OCI-LY7 (cell line): ENCODE data around the gene E2F4. TPM values are rescaled to one million over a fixed set of nuclear protein-coding genes. Genes with fewer than 3 reads are reported as not detected.

Source experiments
- BruUV-seq: library from RNA; stranded (reverse); fragments of 400-500 nt; replicated peaks from 2 replicates; lab custom pipeline; 2021; lab: Mats Ljungman, UMichigan
- CTCF ChIA-PET: fragments of 300-600 bp; sonication (Branson Sonifier 250); formaldehyde crosslinking; loops from one replicate; lab custom pipeline; 2022; ENCODE audit warnings: antibody characterized with exemption; ENCODE audit not compliant: unreplicated experiment; lab: Charles Lee
- POLR2A ChIA-PET: fragments of 300-600 bp; sonication (Branson Sonifier 250); formaldehyde crosslinking; loops from one replicate; lab custom pipeline; 2022; ENCODE audit warnings: antibody characterized with exemption; lab: Charles Lee
- DNase-seq: peaks from one replicate; pipeline ENCODE4 v3.0.0-alpha.2; 2015; ENCODE audit warnings: low spot score
- H2AFZ ChIP-seq: fragments of 200-600 bp; sonication (generic), shearing (Covaris generic); 2 replicates; pipeline ENCODE4 v1.6.1; 2014; ENCODE audit warnings: mild to moderate bottlenecking, antibody characterized with exemption, low read length, moderate library complexity
- H3K27ac ChIP-seq: fragments of 200-600 bp; sonication (generic); 2 replicates; pipeline ENCODE4 v1.5.1; 2014; ENCODE audit warnings: mixed run types, low read depth, mild to moderate bottlenecking, moderate library complexity, low read length, inconsistent platforms; ENCODE audit not compliant: poor library complexity, severe bottlenecking
- H3K36me3 ChIP-seq: fragments of 200-600 bp; sonication (generic); 2 replicates; pipeline ENCODE4 v1.6.1; 2014; ENCODE audit warnings: mild to moderate bottlenecking, antibody characterized with exemption, low read length, moderate library complexity, mixed read lengths; ENCODE audit not compliant: insufficient read depth
- H3K4me1 ChIP-seq: fragments of 200-600 bp; sonication (generic); 2 replicates; pipeline ENCODE4 v1.5.1; 2014; ENCODE audit warnings: mild to moderate bottlenecking, low read length; ENCODE audit not compliant: insufficient read depth, poor library complexity, severe bottlenecking
- H3K4me2 ChIP-seq: fragments of 200-600 bp; sonication (generic); 2 replicates; pipeline ENCODE4 v1.6.1; 2014; ENCODE audit warnings: mild to moderate bottlenecking, low read length
- H3K4me3 ChIP-seq: fragments of 200-600 bp; sonication (generic); 2 replicates; pipeline ENCODE4 v1.5.1; 2014; ENCODE audit warnings: mild to moderate bottlenecking, low read depth, low read length; ENCODE audit not compliant: poor library complexity, severe bottlenecking
- H3K79me2 ChIP-seq: fragments of 200-600 bp; sonication (generic); 2 replicates; pipeline ENCODE4 v1.6.1; 2016; ENCODE audit warnings: low read depth, mild to moderate bottlenecking, low read length, moderate library complexity, mixed read lengths; ENCODE audit not compliant: insufficient read depth
- H3K9me2 ChIP-seq: fragments of 200-600 bp; sonication (generic); 2 replicates; pipeline ENCODE4 v1.6.1; 2016; ENCODE audit warnings: mild to moderate bottlenecking, low read length, mixed read lengths; ENCODE audit not compliant: insufficient read depth
- H3K9me3 ChIP-seq: fragments of 200-600 bp; sonication (generic); 2 replicates; pipeline ENCODE4 v1.6.1; 2014; ENCODE audit warnings: mild to moderate bottlenecking, mixed run types, low read length, mixed read lengths
- H4K20me1 ChIP-seq: fragments of 200-600 bp; sonication (generic); 2 replicates; pipeline ENCODE4 v1.6.1; 2014; ENCODE audit warnings: mild to moderate bottlenecking, antibody characterized with exemption, low read length, moderate library complexity, mixed read lengths; ENCODE audit not compliant: insufficient read depth
- CTCF ChIP-seq: fragments of 200-600 bp; sonication (generic); conservative IDR thresholded peaks from 2 replicates; pipeline ENCODE4 v1.5.1; 2014; ENCODE audit warnings: mild to moderate bottlenecking, antibody characterized with exemption, low read length, moderate library complexity, mixed read lengths
- EZH2phosphoT487 ChIP-seq: fragments of 200-600 bp; sonication (generic); IDR thresholded peaks from 2 replicates; pipeline ENCODE4 v1.6.1; 2018; ENCODE audit warnings: low read depth, borderline replicate concordance, mild to moderate bottlenecking, mixed run types, antibody characterized with exemption, low read length, moderate library complexity, mixed read lengths
- intact Hi-C: fragments of 100-400 bp; cut with micrococcal nuclease; formaldehyde crosslinking; loops from one replicate; pipeline ENCODE4 v1.10.0; 2022; ENCODE audit not compliant: unreplicated experiment
- total RNA-seq, 2 experiments: library from RNA; depleted of rRNA in 1 of 2; stranded (reverse); fragments of >200 nt in 1 of 2; shearing (Covaris generic) in 1 of 2; gene quantifications; 2 replicates each; pipeline ENCODE4 v1.2.3, GENCODE V29; 2014 to 2022

Gene E2F4
- total RNA-seq, 2 experiments from 2014 or later: 124 to 157 TPM

GRCh38 chr16:67154578-67155294 lies 37.2 kb upstream of the E2F4 start:
- H4K20me1 ChIP-seq: no peaks in the 10 kb centered on the region
- no peaks in the 10 kb centered on the region for H3K9me3 ChIP-seq
- H3K4me1 ChIP-seq: peaks cover 18% of the 10 kb centered on the region
- H3K36me3 ChIP-seq: 0 out of 2 replicates have a peak, but pooled peaks cover 2% of the 10 kb centered on the region
- no peak overlapping the region for H3K4me3 ChIP-seq
- TF ChIP-seq EZH2phosphoT487 (no peak), CTCF (no peak)
- H3K4me2 ChIP-seq: peak overlapping the region; percentile 30; the same call in 1 of the 2 replicates
- ChIA-PET POLR2A (interaction anchor here (0.6 to 0.7 kb wide), 4 partner anchors 38 to 136 kb away, joined by 3 to 5 read pairs (median 4); no protein-coding TSS in a partner anchor), CTCF (interaction anchor here (1.1 kb wide), 1 partner anchor 54 kb away, joined by 3 read pairs; no protein-coding TSS in a partner anchor)
- no peak overlapping the region for H2AFZ ChIP-seq
- no peaks in the 10 kb centered on the region for H3K79me2 ChIP-seq
- H3K27ac ChIP-seq: no peak overlapping the region
- no peaks in the 10 kb centered on the region for H3K9me2 ChIP-seq
- BruUV-seq: no TSS peak
- DNase-seq: no peak
- intact Hi-C loops: loop anchor here (1.0 to 2.0 kb wide), 3 partner anchors 136 to 200 kb away; no protein-coding TSS in a partner anchor

- peak; percentile 80 for DNase-seq
- CTCF ChIA-PET: interaction anchor here (1.1 kb wide), 1 partner anchor 55 kb away, joined by 3 read pairs; no protein-coding TSS in a partner anchor
- Histone ChIP-seq H3K4me3 (no peak overlapping the region), H4K20me1 (no peaks in the 10 kb centered on the region), H3K27ac (no peak overlapping the region), H2AFZ (no peak overlapping the region), H3K9me3 (no peaks in the 10 kb centered on the region), H3K9me2 (no peaks in the 10 kb centered on the region), H3K4me1 (peaks cover 19% of the 10 kb centered on the region), H3K79me2 (no peaks in the 10 kb centered on the region), H3K4me2 (peak overlapping the region; percentile 40; the same call in 1 of the 2 replicates), H3K36me3 (no peaks in the 10 kb centered on the region)
- intact Hi-C loops: loop anchor here (1.0 to 2.0 kb wide), 3 partner anchors 137 to 201 kb away; no protein-coding TSS in a partner anchor
- BruUV-seq: no TSS peak
- POLR2A ChIA-PET: interaction anchor here (0.5 to 0.7 kb wide), 5 partner anchors 37 to 137 kb away, joined by 3 to 5 read pairs (median 3); no protein-coding TSS in a partner anchor
- TF ChIP-seq EZH2phosphoT487 (no peak), CTCF (peak; percentile 90)
Observed at GRCh38 chr16:67155295-67156142, 36.4 kb upstream of the E2F4 start.
